Smooth muscle cell of bladder (primary cell): ENCODE measurements around the gene SIRT3. TPM values are rescaled to one million over a fixed set of nuclear protein-coding genes. Genes with fewer than 3 reads are reported as not detected.

ENCODE experiments used
- total RNA-seq: library from RNA; depleted of rRNA; stranded (reverse); fragments of >200 nt; gene quantifications from 2 replicates; pipeline ENCODE4 v1.2.3, GENCODE V29; 2014

SIRT3 gene
- 5.8 and 10.2 TPM in 2 replicates for total RNA-seq

GRCh38 chr11:235997-236773 lies at the start of gene SIRT3:
Gene SIRT3, minus strand, starts transcription at chr11:236342. Its CDS starts 14 bp downstream, at chr11:236328.

GRCh38 chr11:278001-278951 lies 42.1 kb upstream of the SIRT3 start, which contains the start of gene NLRP6:
Gene NLRP6, plus strand, starts transcription at chr11:278407. Its CDS starts 163 bp downstream, at chr11:278570.

GRCh38 chr11:236774-237767 lies 929 bp upstream of the SIRT3 start, which contains the start of gene PSMD13:
Gene PSMD13, plus strand, starts transcription at chr11:236976. Its CDS starts 74 bp downstream, at chr11:237050.

GRCh38 chr11:207208-207862 lies 28.8 kb downstream of the SIRT3 start, which contains the start of the genes BET1L and RIC8A:
Gene BET1L, minus strand, starts transcription at chr11:207399. Its CDS starts 78 bp downstream, at chr11:207321.
Gene RIC8A, plus strand, starts transcription at chr11:207708. Its CDS starts 1,147 bp downstream, at chr11:208855.

GRCh38 chr11:192674-193128 lies 43.4 kb downstream of the SIRT3 start, which contains the start of gene SCGB1C1:
Gene SCGB1C1, plus strand, starts transcription at chr11:193078. Its CDS starts 22 bp downstream, at chr11:193100.

Other genes starting within 250 kb of the SIRT3 start
- not detected in 2 replicates for gene SCGB1C1, start 43.3 kb downstream of the SIRT3 start, total RNA-seq
- gene BET1L, start 28.9 kb downstream of the SIRT3 start, total RNA-seq = 15.8 and 19.8 TPM in 2 replicates
- gene RIC8A, start 28.6 kb downstream of the SIRT3 start, total RNA-seq = 155 and 193 TPM in 2 replicates
- 139 and 151 TPM in 2 replicates for gene PSMD13, start 634 bp upstream of the SIRT3 start, total RNA-seq
- not detected in 2 replicates for gene NLRP6, start 42.1 kb upstream of the SIRT3 start, total RNA-seq
- gene PGGHG, start 52.8 kb upstream of the SIRT3 start, total RNA-seq = 7.5 and 14.0 TPM in 2 replicates
- gene IFITM5, start 63.2 kb upstream of the SIRT3 start, total RNA-seq = not detected in 2 replicates
- gene IFITM2, start 71.5 kb upstream of the SIRT3 start, total RNA-seq = 57.8 and 90.5 TPM in 2 replicates
- gene IFITM1, start 77.7 kb upstream of the SIRT3 start, total RNA-seq = 49.6 and 79.5 TPM in 2 replicates
- gene IFITM3, start 84.5 kb upstream of the SIRT3 start, total RNA-seq = 75.0 and 101 TPM in 2 replicates
- 1.9 and 3.6 TPM in 2 replicates for gene B4GALNT4, start 133.2 kb upstream of the SIRT3 start, total RNA-seq
- gene PKP3, start 157.9 kb upstream of the SIRT3 start, total RNA-seq = 1.3 and 1.6 TPM in 2 replicates
- gene SIGIRR, start 178.7 kb upstream of the SIRT3 start, total RNA-seq = 13.1 and 13.8 TPM in 2 replicates
- not detected in 2 replicates for gene ANO9, start 205.7 kb upstream of the SIRT3 start, total RNA-seq
- 30.9 and 42.6 TPM in 2 replicates for gene PTDSS2, start 213.9 kb upstream of the SIRT3 start, total RNA-seq